Activated CD8-positive, alpha-beta memory T cell treated with anti-CD3 and anti-CD28 coated beads, Interleukin-2, amount 50 U/mL, for 4 hours (primary cell): ENCODE measurements around the gene CTCF.

ENCODE experiments used
- DNase-seq: peaks from one replicate; pipeline ENCODE4 v3.0.0-alpha.2; 2020

CTCF gene

DNA sequence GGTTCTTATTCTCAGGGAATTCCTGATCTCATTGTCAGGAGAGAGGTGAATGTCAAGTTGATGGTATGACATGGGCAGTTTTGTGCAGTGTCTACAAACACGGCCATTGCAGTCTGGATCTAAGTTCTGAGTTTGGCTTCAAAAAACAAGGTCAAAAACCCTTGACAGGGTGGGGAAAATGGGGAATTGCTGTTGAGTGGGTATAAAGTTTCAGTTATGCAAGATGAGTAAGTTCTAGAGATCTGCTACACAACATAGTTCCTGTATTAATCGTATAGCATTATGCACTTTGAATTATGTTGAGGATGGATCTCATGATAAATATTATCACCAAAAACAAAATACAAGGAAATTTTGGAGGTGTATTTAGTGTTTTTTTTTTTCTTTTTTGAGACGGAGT, 46.0 kb downstream of the CTCF start:
- no peak for DNase-seq

DNA sequence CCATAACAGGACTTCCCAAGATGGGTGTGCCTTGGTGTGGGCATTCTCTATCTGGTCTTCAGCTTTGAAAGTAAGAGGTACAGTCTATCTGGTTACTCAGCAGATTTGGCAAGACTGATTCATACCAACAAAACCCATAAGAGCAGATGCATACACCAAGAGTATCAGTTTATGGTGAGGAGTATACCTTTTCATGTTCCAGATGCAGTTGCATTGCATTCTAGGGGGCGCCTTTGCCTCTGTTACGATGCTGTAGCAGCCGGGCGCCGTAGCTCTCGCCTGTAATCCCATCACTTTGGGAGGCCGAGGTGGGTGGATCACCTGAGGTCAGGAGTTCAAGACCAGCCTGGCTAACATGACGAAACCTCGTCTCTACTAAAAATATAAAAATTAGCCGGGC, 51.5 kb downstream of the CTCF start:
- peak; percentile 18 for DNase-seq

DNA sequence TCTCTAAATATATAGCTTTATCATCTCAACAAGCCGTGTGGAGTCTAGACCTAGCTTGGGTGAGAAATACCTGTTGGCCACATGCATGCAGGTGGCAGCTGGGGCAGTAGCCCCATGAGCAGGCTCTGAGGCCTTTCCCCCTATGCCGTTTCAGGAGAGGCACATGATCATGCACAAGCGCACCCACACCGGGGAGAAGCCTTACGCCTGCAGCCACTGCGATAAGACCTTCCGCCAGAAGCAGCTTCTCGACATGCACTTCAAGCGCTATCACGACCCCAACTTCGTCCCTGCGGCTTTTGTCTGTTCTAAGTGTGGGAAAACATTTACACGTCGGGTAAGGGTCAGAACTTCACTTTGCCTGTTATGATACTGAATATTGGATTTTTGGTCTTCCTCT, 65.9 kb downstream of the CTCF start:
- DNase-seq: no peak

DNA sequence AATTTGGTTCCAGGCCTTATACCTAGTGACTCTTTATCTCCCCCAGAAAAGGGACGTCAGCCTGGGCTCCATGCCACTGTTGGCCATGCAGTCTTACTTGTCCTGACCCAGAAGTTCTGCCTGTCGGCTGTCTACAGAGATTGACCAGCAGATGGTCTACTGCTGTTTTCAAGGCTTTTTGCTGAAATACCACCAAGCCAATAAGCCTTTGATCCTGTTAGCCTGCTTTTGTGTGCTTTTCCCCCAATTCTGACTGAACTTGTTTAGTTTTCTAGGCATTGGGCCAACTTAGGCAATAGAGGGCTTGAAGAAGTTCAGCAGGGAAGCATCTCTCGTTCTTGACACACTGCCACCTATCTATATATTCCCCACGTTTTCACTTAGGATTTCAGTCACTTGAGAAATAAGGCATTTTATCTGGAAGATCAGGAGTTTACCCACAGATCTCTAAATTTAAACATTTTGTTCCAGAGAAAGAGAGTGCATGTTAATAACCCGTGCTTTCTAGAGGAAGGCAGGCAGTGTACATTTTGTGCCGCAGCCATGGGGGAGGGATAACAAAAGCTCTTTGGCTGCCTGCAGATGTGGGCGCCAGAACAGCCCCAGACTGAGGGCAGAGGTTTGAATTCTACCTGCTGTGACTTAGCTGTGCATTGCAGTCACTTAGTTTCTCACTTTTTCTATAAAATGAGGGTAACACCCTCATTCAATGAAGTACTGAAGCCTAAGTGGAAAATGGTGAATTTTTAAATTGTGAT, 70.3 kb downstream of the CTCF start:
- DNase-seq: no peak

DNA sequence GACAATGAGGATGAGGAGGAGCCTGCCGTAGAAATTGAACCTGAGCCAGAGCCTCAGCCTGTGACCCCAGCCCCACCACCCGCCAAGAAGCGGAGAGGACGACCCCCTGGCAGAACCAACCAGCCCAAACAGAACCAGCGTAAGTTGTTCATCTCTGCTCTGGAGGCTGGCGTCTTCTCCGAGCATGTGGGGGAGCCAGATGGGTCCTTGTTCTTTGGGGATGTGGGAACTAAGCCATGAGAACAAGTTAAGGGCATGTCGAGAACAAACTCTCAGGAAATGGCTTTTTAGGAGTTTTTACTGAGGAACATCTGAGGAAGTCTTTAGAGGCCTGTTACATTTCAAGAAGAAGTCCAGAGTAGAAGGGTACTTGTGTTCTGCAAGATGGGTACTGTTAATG, 74.4 kb downstream of the CTCF start:
- DNase-seq: no peak

DNA sequence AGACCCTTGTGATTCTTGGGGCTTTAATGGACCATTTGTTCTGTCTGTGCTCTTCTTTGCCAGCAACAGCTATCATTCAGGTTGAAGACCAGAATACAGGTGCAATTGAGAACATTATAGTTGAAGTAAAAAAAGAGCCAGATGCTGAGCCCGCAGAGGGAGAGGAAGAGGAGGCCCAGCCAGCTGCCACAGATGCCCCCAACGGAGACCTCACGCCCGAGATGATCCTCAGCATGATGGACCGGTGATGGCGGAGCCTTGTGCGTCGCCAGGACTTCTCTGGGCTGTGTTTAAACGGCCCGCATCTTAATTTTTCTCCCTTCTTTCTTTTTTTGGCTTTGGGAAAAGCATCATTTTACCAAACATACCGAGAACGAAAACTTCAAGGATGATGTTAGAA, 75.3 kb downstream of the CTCF start:
- no peak for DNase-seq

DNA sequence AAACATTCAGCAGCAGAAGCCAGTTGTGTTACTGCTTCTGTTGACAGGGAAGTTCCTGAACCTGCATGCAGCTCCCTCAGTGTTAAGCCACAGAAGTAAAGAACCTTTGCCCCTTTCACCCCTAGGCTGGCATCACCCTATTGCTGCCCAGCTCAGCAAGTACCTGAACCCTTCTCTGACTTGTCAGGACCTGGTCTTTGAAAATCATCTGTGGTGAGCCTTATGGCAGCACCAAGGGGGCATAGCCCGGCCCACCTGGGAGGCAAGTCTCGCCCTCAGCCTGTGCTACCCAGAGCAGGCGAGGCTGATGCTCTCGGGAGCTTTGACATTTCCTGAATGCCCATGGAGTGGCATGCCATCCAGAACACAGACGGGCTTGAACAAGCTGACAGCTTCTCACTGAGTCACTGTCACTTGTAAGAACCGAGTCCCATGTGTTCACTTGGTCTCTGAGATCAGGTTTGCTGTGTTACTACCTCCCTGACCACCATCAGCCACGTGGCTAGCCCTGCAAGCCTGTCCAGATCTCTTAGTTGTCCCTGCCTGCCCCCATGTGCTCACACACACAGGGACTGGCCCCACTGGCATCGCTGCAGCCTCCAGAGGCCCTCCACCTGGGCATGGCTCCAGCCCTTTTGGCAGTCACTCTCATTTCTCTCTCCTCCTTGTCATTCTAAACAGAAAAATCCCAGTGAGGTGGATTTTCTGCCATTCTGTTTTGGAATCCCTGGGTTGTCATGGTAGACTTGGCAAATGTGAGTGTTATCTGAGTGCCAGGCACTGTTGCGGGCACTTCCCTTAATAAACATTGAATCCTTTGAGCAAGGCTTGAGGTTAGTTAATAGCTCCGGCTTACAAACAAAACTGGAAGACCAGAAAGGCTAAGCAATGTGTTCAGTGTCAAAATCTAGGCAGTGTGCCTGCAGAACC, 79.7 kb downstream of the CTCF start:
- no peak for DNase-seq

DNA sequence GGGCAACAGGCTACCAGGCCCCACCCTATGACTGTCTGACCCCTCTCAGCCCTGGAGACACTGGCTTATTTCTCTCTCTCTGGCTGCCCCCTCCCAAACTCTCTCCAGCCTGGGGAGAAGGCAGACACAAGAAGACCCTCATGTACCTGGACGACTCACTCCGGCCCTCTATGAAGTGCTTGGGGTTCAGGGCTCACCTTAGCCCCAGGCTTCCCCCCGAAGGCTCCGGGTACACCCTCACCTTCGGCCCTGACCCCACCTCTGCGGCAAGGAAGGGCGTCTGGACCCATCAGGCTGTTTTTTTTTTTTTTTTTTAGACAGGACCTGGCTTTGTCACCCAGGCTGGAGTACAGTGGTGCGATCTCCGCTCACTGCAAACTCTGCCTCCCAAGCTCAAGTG, 81.7 kb downstream of the CTCF start:
- DNase-seq: no peak

DNA sequence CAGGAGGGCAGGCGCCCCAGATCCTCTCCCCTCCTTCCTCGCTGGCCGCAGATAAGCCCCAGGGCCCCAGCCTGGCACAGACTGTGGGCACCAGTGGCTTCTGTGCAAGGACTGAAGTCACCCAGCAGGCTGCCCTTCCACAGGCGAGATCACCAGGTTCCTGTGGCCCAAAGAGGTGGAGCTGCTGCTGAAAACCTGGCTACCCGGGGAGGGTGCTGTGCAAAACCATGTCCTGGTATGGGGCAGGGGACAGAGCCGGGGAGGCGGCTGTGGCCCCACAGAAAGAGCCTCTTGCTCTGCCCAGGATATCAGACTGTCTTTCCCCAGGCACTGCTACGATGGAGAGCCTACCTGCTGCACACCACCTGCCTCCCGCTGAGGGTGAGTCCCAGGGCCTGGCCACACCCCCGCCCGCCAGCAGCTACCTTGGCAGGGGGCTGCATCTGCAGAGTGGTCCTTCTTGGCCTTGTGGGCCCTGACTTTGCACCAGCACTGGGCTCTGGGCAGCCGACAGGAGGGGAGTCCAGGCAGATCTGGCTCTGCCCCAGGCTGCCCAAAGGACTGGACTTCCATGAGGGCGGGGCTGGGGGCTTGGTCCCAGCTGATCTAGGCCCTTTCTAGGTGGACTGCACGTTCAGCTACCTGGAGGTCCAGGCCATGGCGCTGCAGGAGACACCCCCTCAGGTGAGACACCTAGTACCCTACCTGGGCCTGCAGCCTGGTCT, 83.2 kb downstream of the CTCF start:
- no peak for DNase-seq

DNA sequence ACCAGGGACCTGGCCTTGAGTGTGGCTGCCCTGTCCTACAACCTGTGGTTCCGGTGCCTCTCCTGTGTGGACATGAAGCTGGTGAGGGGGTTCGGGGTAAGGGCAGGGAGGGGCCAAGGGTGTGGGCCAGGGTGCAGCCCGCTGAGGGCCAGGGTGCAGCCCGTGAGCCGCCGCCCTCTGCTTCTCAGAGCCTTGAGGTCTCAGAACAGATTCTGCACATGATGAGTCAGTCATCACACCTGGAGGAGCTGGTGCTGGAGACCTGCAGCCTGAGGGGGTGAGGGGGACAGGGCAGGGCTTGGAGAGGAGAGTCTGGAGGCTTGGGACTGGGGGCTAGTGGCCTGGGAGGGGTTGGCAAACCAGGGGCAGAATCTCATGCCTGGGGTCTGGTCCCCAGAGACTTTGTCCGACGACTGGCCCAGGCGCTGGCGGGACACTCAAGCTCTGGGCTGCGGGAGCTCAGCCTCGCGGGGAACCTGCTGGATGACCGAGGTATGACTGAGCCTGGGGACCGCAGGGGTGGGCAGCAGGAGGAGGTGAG, 84.9 kb downstream of the CTCF start:
- no peak for DNase-seq

DNA sequence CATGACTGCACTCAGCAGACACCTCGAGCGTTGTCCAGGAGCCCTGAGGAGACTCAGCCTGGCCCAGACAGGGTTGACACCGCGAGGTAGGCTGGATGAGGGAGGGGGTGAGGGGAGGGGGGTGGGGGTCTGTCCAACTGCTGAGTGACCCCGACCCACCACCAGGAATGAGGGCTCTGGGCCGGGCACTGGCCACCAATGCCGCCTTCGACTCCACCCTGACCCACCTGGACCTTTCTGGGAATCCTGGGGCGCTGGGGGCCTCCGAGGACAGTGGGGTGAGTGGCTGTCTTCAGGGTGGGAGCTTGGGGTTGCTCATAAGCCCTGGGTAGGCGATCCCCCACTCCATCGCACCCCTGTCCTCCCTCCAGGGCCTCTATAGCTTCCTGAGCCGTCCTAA, 85.4 kb downstream of the CTCF start:
- no peak for DNase-seq

DNA sequence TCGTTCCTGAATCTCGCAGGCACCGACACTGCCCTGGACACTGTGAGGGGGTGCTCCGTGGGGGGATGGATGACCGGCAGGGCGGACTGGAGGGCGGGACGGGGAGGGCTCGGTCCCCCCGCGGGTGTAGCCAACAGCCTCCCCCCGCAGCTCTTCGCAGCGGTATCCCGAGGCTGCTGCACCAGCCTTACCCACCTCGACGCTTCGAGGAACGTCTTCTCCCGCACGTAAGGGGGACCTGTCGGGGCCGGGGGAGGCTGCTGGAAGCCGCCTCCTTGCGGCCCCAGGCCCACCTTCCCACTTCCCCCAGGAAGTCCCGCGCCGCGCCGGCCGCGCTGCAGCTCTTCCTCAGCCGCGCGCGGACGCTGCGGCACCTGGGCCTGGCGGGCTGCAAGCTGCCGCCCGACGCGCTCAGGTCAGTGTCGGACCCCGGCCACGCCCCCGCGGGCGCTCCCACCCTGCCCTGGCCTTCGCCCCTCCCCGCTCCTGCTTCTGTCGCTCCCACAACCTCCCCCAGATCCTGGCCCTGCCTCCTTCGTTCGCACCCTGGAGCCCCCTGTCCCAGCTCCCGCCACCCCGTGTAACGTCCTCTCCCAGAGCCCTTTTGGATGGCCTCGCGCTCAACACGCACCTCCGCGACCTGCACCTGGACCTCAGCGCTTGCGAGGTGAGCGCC, 85.9 kb downstream of the CTCF start:
- DNase-seq: no peak

DNA sequence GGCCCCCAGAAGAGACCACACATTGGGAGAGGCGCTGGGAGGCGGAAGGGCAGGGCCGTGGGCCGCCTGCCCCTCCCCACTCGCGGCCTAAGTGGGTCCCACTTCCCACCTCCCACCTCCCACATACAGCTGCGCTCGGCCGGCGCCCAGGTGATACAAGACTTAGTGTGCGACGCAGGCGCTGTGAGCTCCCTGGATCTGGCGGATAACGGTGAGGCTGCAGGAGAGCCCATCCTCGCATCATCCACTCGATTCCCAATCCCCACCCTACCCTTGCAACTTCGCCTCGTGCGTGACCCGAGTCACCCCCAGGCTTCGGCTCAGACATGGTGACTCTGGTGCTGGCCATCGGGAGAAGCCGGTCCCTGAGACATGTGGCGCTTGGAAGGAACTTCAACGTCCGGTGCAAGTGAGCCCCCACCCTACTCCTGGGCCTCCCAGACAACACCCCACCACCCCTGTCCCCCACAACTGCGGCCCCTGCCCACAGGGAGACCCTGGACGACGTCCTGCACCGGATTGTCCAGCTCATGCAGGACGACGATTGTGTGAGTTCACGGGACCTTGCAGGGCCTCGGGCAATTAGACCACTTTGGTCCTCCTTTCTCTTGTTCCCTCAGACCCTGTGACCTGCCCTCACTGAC, 86.6 kb downstream of the CTCF start:
- DNase-seq: no peak

DNA sequence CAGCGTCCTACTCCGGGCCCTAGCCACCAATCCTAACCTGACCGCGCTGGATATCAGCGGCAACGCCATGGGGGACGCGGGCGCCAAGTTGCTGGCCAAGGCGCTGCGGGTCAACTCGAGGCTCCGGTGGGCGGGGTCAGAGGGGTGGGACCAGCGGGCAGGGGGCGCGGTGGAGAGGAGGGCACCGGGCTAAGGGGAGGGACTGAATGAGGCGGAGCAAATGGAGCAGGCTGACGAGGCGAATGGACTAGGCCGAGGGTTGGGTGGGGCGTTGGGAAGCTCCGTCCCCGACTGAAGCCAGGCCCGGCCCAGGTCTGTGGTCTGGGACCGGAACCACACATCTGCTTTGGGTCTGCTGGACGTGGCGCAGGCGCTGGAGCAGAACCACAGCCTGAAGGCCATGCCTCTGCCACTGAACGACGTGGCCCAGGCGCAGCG, 87.2 kb downstream of the CTCF start:
- DNase-seq: no peak

DNA sequence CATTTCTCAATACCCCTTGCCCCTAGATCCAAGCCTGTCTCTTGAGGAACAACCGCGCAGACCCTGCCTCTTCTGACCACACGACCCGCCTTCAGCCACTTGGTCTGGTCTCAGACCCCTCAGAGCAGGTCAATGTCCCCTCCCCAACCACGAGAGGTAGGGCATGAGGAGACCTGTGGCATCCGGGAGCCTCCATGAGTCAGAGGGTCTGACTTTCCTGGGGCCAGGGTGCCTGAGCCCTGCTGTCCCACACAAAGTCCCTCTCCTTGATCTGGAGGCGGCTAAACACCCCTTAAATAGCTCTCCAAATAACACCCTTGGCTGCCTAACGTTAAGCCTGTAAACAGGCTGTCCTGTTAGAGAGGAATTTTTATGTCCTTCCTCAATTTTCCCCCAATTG, 87.7 kb downstream of the CTCF start:
- DNase-seq: no peak

DNA sequence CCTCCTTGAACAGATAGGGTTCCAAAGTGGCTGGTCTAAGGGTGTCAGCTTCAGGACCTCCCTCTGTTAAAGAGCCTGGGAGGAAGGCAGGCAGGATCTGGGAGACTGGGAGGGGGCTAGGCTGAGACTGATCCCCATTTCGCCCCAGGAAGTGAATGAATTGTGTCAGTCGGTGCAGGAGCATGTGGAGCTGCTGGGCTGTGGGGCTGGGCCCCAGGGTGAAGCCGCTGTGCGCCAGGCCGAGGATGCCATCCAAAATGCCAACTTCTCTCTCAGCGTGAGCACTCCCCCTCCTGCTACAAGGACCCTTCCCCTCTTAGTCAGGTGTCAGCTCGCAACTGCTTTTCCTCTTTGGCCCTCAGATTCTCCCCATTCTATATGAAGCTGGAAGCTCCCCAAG, 88.7 kb downstream of the CTCF start:
- no peak for DNase-seq

DNA sequence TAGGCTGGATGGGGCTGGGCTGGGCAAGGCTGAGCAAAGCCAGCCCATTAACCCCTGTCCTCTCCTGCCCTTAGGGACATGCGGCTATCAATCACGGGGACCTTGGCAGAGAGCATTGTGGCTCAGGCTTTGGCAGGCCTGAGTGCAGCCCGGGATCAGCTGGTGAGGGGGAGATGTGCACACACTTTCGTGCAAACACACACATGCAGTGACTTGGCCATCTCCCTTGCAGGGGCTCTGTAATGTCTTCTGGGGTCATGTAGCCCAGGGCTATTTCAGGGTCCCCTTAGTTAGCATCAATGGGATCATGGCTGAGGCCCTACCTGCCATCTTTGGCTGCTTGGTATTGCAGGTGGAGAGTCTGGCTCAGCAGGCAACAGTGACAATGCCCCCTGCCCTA, 89.5 kb downstream of the CTCF start:
- no peak for DNase-seq

DNA sequence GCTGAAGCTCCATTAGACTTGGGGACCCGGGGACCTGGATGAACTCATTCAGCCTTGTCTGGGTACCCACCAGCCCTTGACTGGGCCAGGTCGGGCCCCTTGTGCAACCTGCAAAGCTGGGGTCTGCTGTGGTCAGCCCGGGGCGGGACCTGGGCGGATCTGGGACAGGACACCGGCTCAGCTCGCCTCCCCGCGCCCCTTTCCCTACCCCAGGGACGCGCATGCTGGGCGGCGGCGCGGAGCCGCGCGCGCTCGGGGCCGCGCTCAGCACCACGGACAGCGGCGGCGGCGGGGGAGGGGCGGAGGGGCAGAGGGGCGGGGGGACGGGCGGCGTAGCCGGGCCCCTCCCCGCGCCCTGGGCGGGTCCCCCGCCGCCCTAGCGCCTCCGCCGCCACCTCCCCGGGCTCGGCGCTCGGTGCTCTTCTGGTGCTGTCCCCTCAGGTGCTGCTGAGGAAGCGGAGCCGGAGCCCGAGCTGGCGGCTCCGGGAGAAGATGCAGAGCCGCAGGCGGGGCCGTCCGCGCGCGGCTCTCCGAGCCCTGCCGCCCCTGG, 90.3 kb downstream of the CTCF start:
- no peak for DNase-seq

DNA sequence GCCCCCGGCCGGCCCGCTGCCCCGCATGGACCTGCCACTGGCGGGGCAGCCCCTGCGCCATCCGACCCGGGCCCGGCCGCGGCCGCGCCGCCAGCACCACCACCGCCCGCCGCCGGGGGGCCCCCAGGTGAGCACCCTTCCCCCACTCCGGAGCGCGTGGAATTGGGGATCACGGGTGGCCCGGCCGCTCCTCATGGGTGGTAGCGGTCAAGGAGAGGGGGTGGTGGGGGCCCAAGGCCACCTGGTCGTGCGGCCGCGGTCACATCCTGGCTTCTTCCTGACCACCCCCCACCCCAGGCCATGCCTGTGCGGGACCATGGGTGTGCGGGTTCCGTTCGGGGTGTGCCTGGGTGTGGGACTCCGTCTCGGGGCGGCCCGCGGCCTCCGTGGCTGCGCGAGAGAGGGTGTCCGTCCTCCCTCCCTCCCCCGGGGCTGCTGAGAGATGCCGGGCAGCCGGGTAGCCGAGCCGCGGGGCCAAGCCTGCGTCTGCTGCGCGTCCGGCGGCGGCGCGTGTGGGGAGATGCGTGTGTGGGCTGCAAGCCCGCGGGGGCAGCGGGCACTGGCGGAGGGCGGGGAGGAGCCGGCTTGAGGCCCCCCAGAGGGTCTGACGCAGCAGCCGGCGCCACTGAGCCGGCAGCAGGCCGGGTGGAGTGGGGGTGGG, 90.9 kb downstream of the CTCF start:
- no peak for DNase-seq

DNA sequence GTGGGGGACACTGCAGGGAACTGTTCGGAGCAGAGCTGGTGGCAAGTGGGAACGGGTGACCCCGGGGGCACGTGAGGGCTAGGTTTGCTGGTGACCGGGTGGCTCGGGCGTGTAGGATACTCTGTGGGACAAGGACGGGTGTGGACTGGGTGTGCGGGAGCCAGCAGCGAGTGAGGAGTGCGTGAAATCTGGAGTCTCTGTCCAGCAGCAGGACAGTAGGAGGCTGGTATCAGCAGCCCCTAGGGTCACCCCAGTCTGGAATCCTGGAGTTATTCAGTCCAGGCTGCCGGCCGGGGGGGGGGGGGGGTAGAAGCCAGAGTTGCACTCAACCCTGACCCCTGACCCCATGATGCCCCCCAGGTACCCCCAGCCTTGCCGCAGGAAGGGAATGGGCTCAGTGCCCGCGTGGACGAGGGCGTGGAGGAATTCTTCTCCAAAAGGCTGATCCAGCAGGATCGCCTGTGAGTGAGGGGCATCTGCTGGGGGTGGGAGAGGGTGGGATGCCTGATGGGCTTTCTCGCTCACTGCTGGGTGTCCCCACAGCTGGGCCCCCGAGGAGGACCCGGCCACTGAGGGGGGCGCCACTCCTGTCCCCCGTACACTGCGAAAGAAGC, 91.6 kb downstream of the CTCF start:
- DNase-seq: no peak

DNA sequence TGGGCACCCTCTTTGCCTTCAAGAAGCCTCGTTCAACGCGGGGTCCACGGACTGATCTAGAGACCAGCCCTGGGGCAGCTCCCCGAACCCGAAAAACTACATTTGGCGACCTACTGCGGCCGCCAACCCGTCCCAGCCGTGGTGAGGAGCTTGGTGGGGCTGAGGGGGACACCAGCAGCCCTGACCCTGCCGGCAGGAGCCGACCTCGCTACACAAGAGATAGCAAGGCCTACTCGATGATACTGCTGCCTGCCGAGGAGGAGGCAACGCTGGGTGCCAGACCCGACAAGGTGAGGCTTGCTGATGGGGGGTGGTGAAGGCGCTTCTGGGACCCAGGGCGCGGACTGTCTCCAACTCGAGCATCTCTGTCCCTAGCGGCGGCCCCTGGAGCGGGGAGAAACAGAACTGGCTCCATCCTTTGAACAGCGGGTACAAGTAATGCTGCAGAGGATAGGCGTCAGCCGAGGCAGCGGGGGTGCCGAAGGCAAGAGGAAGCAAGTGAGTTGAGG, 92.1 kb downstream of the CTCF start:
- DNase-seq: no peak
